HepG2 (cell line): ENCODE results near the gene RAB3D. TPM values are rescaled to one million over a fixed set of nuclear protein-coding genes. Genes with fewer than 3 reads are reported as not detected.

Source experiments
- AKAP8 ChIP-seq: sonication (generic); formaldehyde crosslinking; IDR thresholded peaks from 2 replicates; pipeline ENCODE4 v1.5.1; 2020; ENCODE audit warnings: mild to moderate bottlenecking, missing genetic modification reagents
- ATRX ChIP-seq: sonication (generic); formaldehyde crosslinking; IDR thresholded peaks from 2 replicates; pipeline ENCODE4 v1.4.0; 2020; ENCODE audit warnings: missing genetic modification reagents, borderline replicate concordance
- CEBPB ChIP-seq: IDR thresholded peaks from 2 replicates; pipeline ENCODE4 v1.6.1; 2011; ENCODE audit warnings: low read depth, low read length, improper control_type of control experiment, borderline replicate concordance
- DBP ChIP-seq: sonication (generic); formaldehyde crosslinking; IDR thresholded peaks from 2 replicates; pipeline ENCODE4 v1.4.0; 2020; ENCODE audit warnings: missing genetic modification reagents; ENCODE audit errors: not compliant biosample characterization
- FOXK2 ChIP-seq: fragments of 450-650 bp; IDR thresholded peaks from 2 replicates; pipeline ENCODE4 v1.6.1; 2016
- FOXO1 ChIP-seq: sonication (generic); formaldehyde crosslinking; IDR thresholded peaks from 2 replicates; pipeline ENCODE4 v1.4.0; 2020; ENCODE audit warnings: missing genetic modification reagents
- HNRNPL ChIP-seq: fragments of 200-400 bp; formaldehyde crosslinking; IDR thresholded peaks from 2 replicates; pipeline ENCODE4 v1.6.1; 2017; ENCODE audit warnings: mild to moderate bottlenecking, low read depth, low read length
- KAT2B ChIP-seq: fragments of 150-350 bp; IDR thresholded peaks from 2 replicates; pipeline ENCODE4 v1.6.1; 2014; ENCODE audit warnings: low read depth, low read length, borderline replicate concordance
- MBD4 ChIP-seq: IDR thresholded peaks from 2 replicates; pipeline ENCODE4 v1.6.1; 2012; ENCODE audit warnings: low read length, inconsistent platforms, borderline replicate concordance
- NFYC ChIP-seq: IDR thresholded peaks from 2 replicates; pipeline ENCODE4 v1.6.1; 2016; ENCODE audit warnings: missing genetic modification reagents, missing compliant biosample characterization
- ONECUT2 ChIP-seq: sonication (generic); formaldehyde crosslinking; IDR thresholded peaks from 2 replicates; pipeline ENCODE4 v1.4.0; 2020; ENCODE audit warnings: missing genetic modification reagents
- SRSF1 ChIP-seq: fragments of 200-400 bp; formaldehyde crosslinking; optimal IDR thresholded peaks from 2 replicates; pipeline ENCODE3; 2017; ENCODE audit warnings: mild to moderate bottlenecking, low read depth, low read length, moderate library complexity
- TEF ChIP-seq: sonication (generic); formaldehyde crosslinking; IDR thresholded peaks from 2 replicates; pipeline ENCODE4 v1.5.0; 2020; ENCODE audit warnings: missing genetic modification reagents
- TFAP4 ChIP-seq: sonication (generic); IDR thresholded peaks from 2 replicates; pipeline ENCODE4 v1.6.1; 2016; ENCODE audit warnings: low read depth, borderline replicate concordance
- ZBTB37 ChIP-seq: sonication (generic); formaldehyde crosslinking; IDR thresholded peaks from 2 replicates; pipeline ENCODE4 v1.4.0; 2020; ENCODE audit warnings: mild to moderate bottlenecking, missing genetic modification reagents
- ZBTB49 ChIP-seq: sonication (generic); formaldehyde crosslinking; IDR thresholded peaks from 2 replicates; pipeline ENCODE4 v1.4.0; 2020; ENCODE audit warnings: missing genetic modification reagents, borderline replicate concordance
- ZNF292 ChIP-seq: sonication (generic); formaldehyde crosslinking; IDR thresholded peaks from 2 replicates; pipeline ENCODE4 v1.8.1; 2022; ENCODE audit warnings: mild to moderate bottlenecking, low read depth, missing genetic modification reagents, borderline replicate concordance
- ZNF564 ChIP-seq: sonication (generic); formaldehyde crosslinking; IDR thresholded peaks from 2 replicates; pipeline ENCODE4 v1.8.1; 2023; ENCODE audit warnings: mild to moderate bottlenecking, missing genetic modification reagents
- ZNF616 ChIP-seq: sonication (generic); formaldehyde crosslinking; IDR thresholded peaks from 2 replicates; pipeline ENCODE4 v1.5.0; 2020; ENCODE audit warnings: low read depth, mild to moderate bottlenecking, missing genetic modification reagents
- ZNF737 ChIP-seq: sonication (generic); formaldehyde crosslinking; IDR thresholded peaks from 2 replicates; pipeline ENCODE4 v1.5.0; 2020; ENCODE audit warnings: missing genetic modification reagents, mild to moderate bottlenecking, borderline replicate concordance
- ZNF770 ChIP-seq: sonication (generic); formaldehyde crosslinking; IDR thresholded peaks from 2 replicates; pipeline ENCODE4 v1.5.0; 2020; ENCODE audit warnings: mild to moderate bottlenecking, missing genetic modification reagents
- polyA plus RNA-seq, 8 experiments: library from polyadenylated mRNA; depleted of rRNA in 3 of 8; stranded (reverse) in 7 of 8; unstranded in 1 of 8; fragments of >200 nt; fragmentation: Illumina TruSeq in 4 of 8; extraction: Trizol in 4 of 8; gene quantifications; 2 replicates each; pipeline versions ENCODE4 v1.2.1 to v1.2.3, GENCODE V29; 2011 to 2016; ENCODE audit warnings: low read depth in 4 of 8, missing spikeins in 1 of 8, mixed read lengths in 1 of 8; ENCODE audit not compliant: insufficient read depth in 1 of 8
- total RNA-seq, 5 experiments: library from RNA; depleted of rRNA; stranded (reverse); fragments of >200 nt; fragmentation: Illumina TruSeq; extraction: Trizol; gene quantifications; 2 replicates each; pipeline ENCODE4 v1.2.3, GENCODE V29; 2016; ENCODE audit warnings: low read depth in 1 of 5

RAB3D gene
- total and polyA plus RNA-seq, 2 of the 13 experiments (the other 11 are each of a cell fraction or from before 2014, with no cell fraction given), result 2.0 to 16.1 TPM

GRCh38 chr19:11380653-11381537 is 41.4 kb upstream of the RAB3D start (continued):
- TF ChIP-seq CEBPB (no peak), MBD4 (no peak), AKAP8 (CRISPR knock-in tag) (peak; percentile 79; the same call in 1 of the 2 replicates), TFAP4 (peak; percentile 29; the same call in 1 of the 2 replicates), ONECUT2 (CRISPR knock-in tag) (no peak), HNRNPL (no peak), ATRX (CRISPR knock-in tag) (no peak), ZBTB37 (CRISPR knock-in tag) (no peak), TEF (CRISPR knock-in tag) (no peak), SRSF1 (no peak), KAT2B (no peak), ZNF737 (CRISPR knock-in tag) (no peak), ZNF770 (no peak; the same call in 1 of the 2 replicates), ZNF616 (0 out of 2 replicates have a peak, but pooled peaks have one; percentile 59), DBP (no peak), ZNF292 (CRISPR knock-in tag) (0 out of 2 replicates have a peak, but pooled peaks have one; percentile 23), ZNF564 (CRISPR knock-in tag) (no peak), ZBTB49 (CRISPR knock-in tag) (no peak), FOXK2 (no peak), NFYC (CRISPR knock-in tag) (peak; percentile 94), FOXO1 (CRISPR knock-in tag) (peak; percentile 37)
